ENCODE results near the gene LY6G6F. TPM values are rescaled to one million over a fixed set of nuclear protein-coding genes. Genes with fewer than 3 reads are reported as not detected.

Gene LY6G6F
- total and polyA plus RNA-seq, 2 of the 13 experiments (the other 11 are each of a cell fraction or from before 2014, with no cell fraction given): not detected

GRCh38 chr6:31660381-31661261, 46.0 kb upstream of the LY6G6F start, which contains the start of gene C6orf47 (continued):
- TF ChIP-seq ERF (CRISPR knock-in tag; IDR thresholded peaks at IDR 0.05) (peak; percentile 97), ZHX1 (CRISPR knock-in tag; IDR thresholded peaks at IDR 0.05; ENCODE audit: low read depth) (no peak), STAT5B (CRISPR knock-in tag; IDR thresholded peaks at IDR 0.05) (peak; percentile 76; the same call in 1 of the 2 replicates), AHDC1 (CRISPR knock-in tag; IDR thresholded peaks at IDR 0.05; ENCODE audit: borderline replicate concordance) (0 out of 2 replicates have a peak, but pooled peaks have one; percentile 48), SIN3B (IDR thresholded peaks at IDR 0.05; ENCODE audit: low read length) (no peak), BHLHE40 (IDR thresholded peaks at IDR 0.05; ENCODE audit: low read length) (no peak), HOXA3 (CRISPR knock-in tag; IDR thresholded peaks at IDR 0.05) (peak; percentile 84), ZFAT (CRISPR knock-in tag; conservative IDR thresholded peaks at IDR 0.05) (no peak), ZSCAN5A (CRISPR knock-in tag; IDR thresholded peaks at IDR 0.05; ENCODE audit: borderline replicate concordance) (peak; percentile 68), ZZZ3 (CRISPR knock-in tag; IDR thresholded peaks at IDR 0.05; ENCODE audit: borderline replicate concordance) (no peak), ETV5 (CRISPR knock-in tag; IDR thresholded peaks at IDR 0.05; ENCODE audit: borderline replicate concordance) (peak; percentile 93), SMAD1 (CRISPR knock-in tag; IDR thresholded peaks at IDR 0.05; ENCODE audit: borderline replicate concordance, low read depth) (0 out of 2 replicates have a peak, but pooled peaks have one; percentile 16), MTF1 (CRISPR knock-in tag; IDR thresholded peaks at IDR 0.05) (peak; percentile 90; the same call in 1 of the 2 replicates), SOX6 (IDR thresholded peaks at IDR 0.05) (no peak), SOX6 (CRISPR knock-in tag; IDR thresholded peaks at IDR 0.05) (no peak; the same call in 1 of the 2 replicates), ZBTB14 (CRISPR knock-in tag; IDR thresholded peaks at IDR 0.05) (peak; percentile 78), TBX3 (IDR thresholded peaks at IDR 0.05; ENCODE audit: borderline replicate concordance) (no peak), SNRNP70 (IDR thresholded peaks at IDR 0.05; ENCODE audit: low read depth, low read length) (no peak)
